ENCODE data around the gene TYW1. TPM values are rescaled to one million over a fixed set of nuclear protein-coding genes. Genes with fewer than 3 reads are reported as not detected.
A peak's percentile ranks its signal among the peaks of the same experiment; 100 is the strongest.
"Not testable (repeated sequence)": the region's sequence is repeated elsewhere in the genome, so short reads cannot be mapped to it uniquely, and the experiment has no call there.

The TYW1 gene
- polyA plus RNA-seq, 3 donors: 23.5 to 25.0 (median 24.7) TPM

GRCh38 chr7:67184912-67185659 lies 188.5 kb downstream of the TYW1 start:
- DNase-seq (ENCODE audit: low read depth in 3 of 3, low spot score in 2 of 3): not testable (repeated sequence)

GRCh38 chr7:67185660-67186129 lies 189.1 kb downstream of the TYW1 start:
- not testable (repeated sequence) for DNase-seq (ENCODE audit: low read depth in 3 of 3, low spot score in 2 of 3)

GRCh38 chr7:67189160-67189559 lies 192.5 kb downstream of the TYW1 start:
- DNase-seq (ENCODE audit: low read depth in 3 of 3, low spot score in 2 of 3): not testable (repeated sequence)

- DNase-seq (ENCODE audit: low read depth in 3 of 3, low spot score in 2 of 3): not testable (repeated sequence)
Observed at GRCh38 chr7:67189801-67190465, 193.3 kb downstream of the TYW1 start.

GRCh38 chr7:67191002-67191720 lies 194.5 kb downstream of the TYW1 start:
- DNase-seq (ENCODE audit: low read depth in 3 of 3, low spot score in 2 of 3): not testable (repeated sequence)

DNA sequence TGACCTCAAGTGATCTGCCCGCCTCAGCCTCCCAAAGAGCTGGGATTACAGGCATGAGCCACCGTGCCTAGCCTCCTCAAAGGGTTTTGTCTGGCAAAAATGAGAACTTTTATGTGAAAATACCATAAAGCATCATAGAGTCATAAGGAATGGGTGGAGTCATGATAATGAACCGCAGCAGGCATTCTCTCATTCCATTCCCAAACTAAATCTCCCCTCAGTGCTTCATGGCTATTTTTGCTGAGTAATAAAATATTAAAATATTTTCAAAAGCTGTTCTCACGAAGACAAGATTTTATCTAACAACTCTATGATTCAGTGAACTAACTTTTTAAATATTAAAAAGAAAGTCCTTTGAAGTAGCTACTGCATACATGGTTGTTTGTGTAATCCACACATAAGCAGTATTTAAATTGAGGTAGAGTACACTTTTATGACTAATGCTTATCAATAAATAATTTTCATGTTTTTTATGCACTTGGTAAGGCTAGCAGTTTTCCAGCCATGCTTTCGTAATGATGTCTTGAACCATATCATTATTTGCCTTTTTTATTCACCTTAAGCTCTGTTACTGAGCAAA lies 195.6 kb downstream of the TYW1 start:
- DNase-seq (ENCODE audit: low read depth in 3 of 3, low spot score in 2 of 3): not testable (repeated sequence)

DNA sequence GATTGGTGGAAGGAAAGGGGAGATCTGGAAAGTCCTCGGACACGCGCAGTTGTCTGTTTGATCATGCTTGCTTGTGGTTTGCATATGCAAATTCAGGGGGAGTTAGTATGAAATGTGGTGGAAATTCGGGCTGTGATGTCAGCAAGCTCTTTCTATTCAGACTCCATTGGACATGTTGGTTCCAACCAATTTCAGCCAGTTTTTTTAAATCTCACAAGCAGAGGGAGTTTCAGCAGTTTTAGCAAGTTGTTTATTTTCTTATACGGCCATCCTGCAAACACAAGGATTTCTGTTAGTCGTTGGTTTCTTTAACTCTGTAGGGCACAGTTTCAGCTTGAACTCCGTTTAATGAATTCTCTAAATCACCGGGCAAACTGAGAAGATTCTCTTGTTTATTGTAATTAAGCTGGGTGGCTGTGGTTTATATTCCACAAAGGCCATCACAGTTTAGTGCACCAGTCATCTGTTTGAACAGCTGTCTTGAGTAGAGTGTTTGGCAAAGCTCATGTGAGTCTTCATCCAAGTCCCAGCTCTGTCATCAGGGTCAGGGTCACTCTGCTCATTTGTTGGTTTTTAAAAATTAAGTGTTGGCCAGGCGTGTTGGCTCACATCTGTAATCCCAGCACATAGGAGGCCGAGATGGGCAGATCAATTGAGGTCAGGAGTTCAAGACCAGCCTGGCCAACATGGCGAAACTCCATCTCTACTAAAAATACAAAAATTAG lies 196.4 kb downstream of the TYW1 start:
- DNase-seq (ENCODE audit: low read depth in 3 of 3, low spot score in 2 of 3): peak in 2 of 3 donors; percentile 32 to 34

DNA sequence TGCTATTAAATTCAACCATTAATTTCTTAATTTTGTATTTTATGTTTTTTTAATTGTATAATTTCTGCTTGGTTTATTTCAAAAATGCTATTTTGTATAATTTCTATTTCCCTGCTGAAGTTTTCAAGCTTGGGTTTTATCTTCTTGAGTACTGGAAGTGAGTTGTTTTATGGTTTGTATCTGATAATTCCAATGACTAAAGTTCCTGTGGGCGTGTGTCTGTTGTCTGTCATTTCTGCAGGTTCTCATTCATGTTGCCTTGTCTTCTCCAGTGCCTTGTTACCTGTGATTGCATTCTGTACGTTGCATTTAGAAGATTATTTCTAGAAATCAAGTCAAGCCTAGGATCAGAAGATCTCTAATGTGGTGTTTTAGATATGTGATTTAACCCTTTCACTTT lies 199.5 kb downstream of the TYW1 start:
- not testable (repeated sequence) for DNase-seq (ENCODE audit: low read depth in 3 of 3, low spot score in 2 of 3)

DNA sequence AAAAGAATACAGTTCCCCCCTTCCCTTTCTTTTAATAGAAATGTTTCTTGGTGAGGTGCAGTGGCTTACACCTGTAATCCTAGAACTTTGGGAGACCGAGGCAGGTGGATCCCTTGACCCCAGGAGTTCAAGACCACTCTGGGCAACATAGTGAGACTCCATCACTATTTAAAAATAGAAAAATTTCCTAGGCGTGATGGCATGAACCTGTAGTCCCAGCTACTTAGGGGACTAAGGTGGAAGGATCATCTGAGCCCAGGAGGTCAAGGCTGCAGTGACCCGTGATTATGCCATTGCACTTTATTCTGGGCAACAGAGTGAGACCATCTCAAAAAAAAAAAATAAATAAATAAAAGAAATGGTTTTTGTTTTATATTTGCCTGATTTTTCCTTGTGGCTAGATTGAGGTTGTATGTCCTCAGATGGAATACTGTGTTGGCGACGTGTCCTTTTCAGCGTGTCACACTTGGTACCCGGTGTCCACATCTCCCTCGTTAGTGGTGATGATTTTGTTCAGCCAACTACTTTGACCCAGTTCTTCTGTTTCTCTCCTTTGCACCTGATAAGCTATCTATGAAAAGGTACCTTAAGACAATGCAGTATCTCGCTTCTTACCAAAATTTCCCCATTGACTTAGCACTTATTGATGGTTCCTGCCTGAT lies 202.4 kb downstream of the TYW1 start:
- DNase-seq (ENCODE audit: low read depth in 3 of 3, low spot score in 2 of 3): not testable (repeated sequence)

DNA sequence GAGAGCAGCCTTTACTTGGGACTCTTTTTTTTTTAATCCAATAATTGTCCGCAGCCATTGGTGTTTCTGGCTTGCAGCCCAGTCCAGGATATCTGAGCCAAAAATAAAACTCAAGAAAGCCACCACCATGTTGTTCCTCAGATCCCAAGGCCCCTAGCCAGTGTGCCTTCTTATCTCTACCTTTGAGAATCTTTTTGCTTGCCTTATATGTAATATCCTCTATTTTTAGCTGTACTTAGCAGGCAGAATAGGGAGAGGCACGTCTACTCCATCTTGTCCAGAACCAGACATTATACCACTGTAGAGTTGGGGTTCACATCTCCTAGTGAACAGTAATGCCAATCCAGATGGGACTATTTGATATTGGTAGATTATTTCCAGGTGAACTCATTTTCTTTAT lies 209.1 kb downstream of the TYW1 start:
- DNase-seq (ENCODE audit: low read depth in 3 of 3, low spot score in 2 of 3): not testable (repeated sequence)

DNA sequence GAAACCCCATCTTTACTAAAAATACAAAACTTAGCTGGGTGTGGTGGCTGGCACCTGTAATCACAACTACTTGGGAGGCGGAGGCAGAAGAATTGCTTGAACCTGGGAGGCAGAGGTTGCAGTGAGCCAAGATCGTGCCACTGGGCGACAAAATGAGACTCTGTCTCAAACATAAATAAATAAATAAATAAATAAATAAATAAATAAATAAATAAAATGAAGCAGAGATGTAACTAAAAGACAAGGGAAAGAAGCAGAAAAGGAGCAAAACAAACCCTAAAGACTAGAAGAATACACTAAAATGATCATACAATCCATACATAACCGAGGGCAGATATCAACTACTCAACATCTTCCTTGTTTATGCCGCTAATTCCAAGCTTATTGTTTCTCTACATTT lies 209.8 kb downstream of the TYW1 start:
- no peak for DNase-seq (ENCODE audit: low read depth in 3 of 3, low spot score in 2 of 3)

- not testable (repeated sequence) for DNase-seq (ENCODE audit: low read depth in 3 of 3, low spot score in 2 of 3)
Observed at GRCh38 chr7:67208656-67209055, 212.0 kb downstream of the TYW1 start.

DNA sequence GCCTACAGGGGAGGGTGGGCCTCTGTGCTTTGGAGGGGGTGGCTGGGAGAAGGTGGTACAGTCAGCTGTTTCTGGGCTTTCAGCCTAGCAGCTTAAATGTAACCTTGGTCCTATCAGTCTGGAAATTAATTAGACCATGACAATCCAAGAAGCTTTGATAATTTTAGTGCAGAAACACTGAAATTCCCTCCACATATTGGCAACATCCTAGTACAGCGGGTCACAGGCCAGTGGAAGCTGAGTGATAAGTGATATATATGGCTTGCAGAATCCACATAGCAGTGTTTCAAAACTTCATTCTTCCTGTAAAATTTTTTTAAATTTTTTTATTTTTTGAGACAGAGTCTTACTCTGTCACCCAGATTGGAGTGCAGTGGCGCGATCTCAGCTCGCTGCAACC lies 212.6 kb downstream of the TYW1 start:
- DNase-seq (ENCODE audit: low read depth in 3 of 3, low spot score in 2 of 3): no peak

DNA sequence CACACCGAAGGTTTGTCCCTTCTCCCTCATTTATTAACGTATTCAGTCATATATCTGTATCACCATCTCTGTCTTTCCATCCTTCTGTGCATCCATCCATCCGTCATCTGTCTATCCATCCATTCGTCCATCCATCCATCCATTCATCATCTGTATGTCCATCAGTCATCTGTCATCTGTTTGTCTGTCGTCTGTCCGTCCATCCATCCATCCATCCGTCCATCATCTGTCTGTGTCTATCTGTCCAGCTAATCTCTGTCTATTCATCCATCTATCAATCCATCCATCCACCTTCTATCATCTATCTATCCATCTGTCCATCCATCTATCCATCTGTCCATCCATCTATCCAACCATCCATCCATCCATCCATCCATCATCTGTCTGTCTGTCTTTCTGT lies 213.9 kb downstream of the TYW1 start:
- DNase-seq (ENCODE audit: low read depth in 3 of 3, low spot score in 2 of 3): no peak

GRCh38 chr7:67211650-67212330 lies 215.2 kb downstream of the TYW1 start:
- DNase-seq (ENCODE audit: low read depth in 3 of 3, low spot score in 2 of 3): not testable (repeated sequence)

GRCh38 chr7:67213038-67213437 lies 216.4 kb downstream of the TYW1 start:
- DNase-seq (ENCODE audit: low read depth in 3 of 3, low spot score in 2 of 3): not testable (repeated sequence)

- not testable (repeated sequence) for DNase-seq (ENCODE audit: low read depth in 3 of 3, low spot score in 2 of 3)
Observed at GRCh38 chr7:67223551-67223950, 226.9 kb downstream of the TYW1 start.

GRCh38 chr7:67226340-67226907 lies 229.8 kb downstream of the TYW1 start:
- not testable (repeated sequence) for DNase-seq (ENCODE audit: low read depth in 3 of 3, low spot score in 2 of 3)

DNA sequence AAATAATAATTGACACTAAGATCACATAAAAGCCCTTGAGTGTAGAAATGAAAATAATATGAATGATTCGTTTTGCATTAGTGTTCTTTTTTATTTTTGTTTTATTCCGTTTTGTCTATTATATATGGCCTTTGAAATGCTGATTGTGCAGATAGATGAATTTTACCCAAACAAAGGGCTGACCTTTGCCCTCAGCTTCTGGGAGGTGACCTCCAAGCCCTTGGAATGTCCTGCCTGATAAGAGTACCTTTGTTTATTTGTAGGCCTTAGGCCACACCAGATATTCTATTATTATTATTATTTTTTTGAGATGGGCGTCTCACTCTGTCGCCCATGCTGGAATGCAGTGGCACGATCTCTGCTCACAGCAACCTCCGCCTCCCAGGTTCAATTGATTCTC lies 230.3 kb downstream of the TYW1 start:
- not testable (repeated sequence) for DNase-seq (ENCODE audit: low read depth in 3 of 3, low spot score in 2 of 3)
